ENCODE data around the gene TNRC18. TPM values are rescaled to one million over a fixed set of nuclear protein-coding genes. Genes with fewer than 3 reads are reported as not detected.
"Not testable (repeated sequence)": the region's sequence is repeated elsewhere in the genome, so short reads cannot be mapped to it uniquely, and the experiment has no call there.

TNRC18 gene
- total RNA-seq, 2 experiments from 2014 or later: 64.0 to 65.7 TPM

GRCh38 chr7:5312276-5313070 lies 111.2 kb downstream of the TNRC18 start:
- H3K4me3 Mint-ChIP-seq; DNase-seq; H3K27me3 Mint-ChIP-seq; H3K27ac Mint-ChIP-seq; H3K4me1 Mint-ChIP-seq; CTCF ChIA-PET; ATAC-seq; H3K9me3 Mint-ChIP-seq (ENCODE audit: low read depth): not testable (repeated sequence)
- peaks cover 24% of the 10 kb centered on the region for H3K36me3 Mint-ChIP-seq

GRCh38 chr7:5310822-5311405 lies 112.7 kb downstream of the TNRC18 start:
- CTCF ChIA-PET: no interaction called here
- Mint-ChIP-seq H3K4me1 (no peaks in the 10 kb centered on the region), H3K36me3 (peaks cover 17% of the 10 kb centered on the region), H3K27ac (no peak overlapping the region), H3K27me3 (no peaks in the 10 kb centered on the region), H3K4me3 (no peak overlapping the region), H3K9me3 (ENCODE audit: low read depth) (no peaks in the 10 kb centered on the region)
- ATAC-seq: no peak
- no peak for DNase-seq

- no peaks in the 10 kb centered on the region for H3K4me1 Mint-ChIP-seq
- H3K27me3 Mint-ChIP-seq: no peaks in the 10 kb centered on the region
- ATAC-seq (no peak), DNase-seq (no peak)
- no peaks in the 10 kb centered on the region for H3K9me3 Mint-ChIP-seq (ENCODE audit: low read depth)
- CTCF ChIA-PET: no interaction called here
- H3K4me3 Mint-ChIP-seq: no peak overlapping the region
- H3K27ac Mint-ChIP-seq: no peak overlapping the region
- H3K36me3 Mint-ChIP-seq: peaks cover 13% of the 10 kb centered on the region
These were observed 114.5 kb downstream of the TNRC18 start for GRCh38 chr7:5309146-5309545.

GRCh38 chr7:5307221-5308142 lies 116.2 kb downstream of the TNRC18 start:
- ATAC-seq; H3K4me1 Mint-ChIP-seq; H3K27me3 Mint-ChIP-seq; H3K27ac Mint-ChIP-seq; CTCF ChIA-PET; H3K9me3 Mint-ChIP-seq (ENCODE audit: low read depth); DNase-seq; H3K4me3 Mint-ChIP-seq: not testable (repeated sequence)
- H3K36me3 Mint-ChIP-seq: peaks cover 13% of the 10 kb centered on the region

GRCh38 chr7:5305050-5305449 lies 118.6 kb downstream of the TNRC18 start:
- H3K36me3 Mint-ChIP-seq; H3K4me3 Mint-ChIP-seq; H3K4me1 Mint-ChIP-seq; CTCF ChIA-PET; H3K27ac Mint-ChIP-seq; DNase-seq; ATAC-seq; H3K27me3 Mint-ChIP-seq; H3K9me3 Mint-ChIP-seq (ENCODE audit: low read depth): not testable (repeated sequence)

GRCh38 chr7:5303591-5304505 lies 119.8 kb downstream of the TNRC18 start:
- Mint-ChIP-seq H3K27me3 (no peaks in the 10 kb centered on the region), H3K9me3 (ENCODE audit: low read depth) (no peaks in the 10 kb centered on the region), H3K4me1 (no peaks in the 10 kb centered on the region), H3K36me3 (peaks cover 3% of the 10 kb centered on the region), H3K27ac (no peak overlapping the region), H3K4me3 (no peak overlapping the region)
- ATAC-seq (no peak), DNase-seq (no peak)
- CTCF ChIA-PET: no interaction called here

- DNase-seq (no peak), ATAC-seq (no peak)
- H3K36me3 Mint-ChIP-seq: no peaks in the 10 kb centered on the region
- no peak overlapping the region for H3K4me3 Mint-ChIP-seq
- H3K9me3 Mint-ChIP-seq (ENCODE audit: low read depth): no peaks in the 10 kb centered on the region
- H3K4me1 Mint-ChIP-seq: no peaks in the 10 kb centered on the region
- H3K27ac Mint-ChIP-seq: no peak overlapping the region
- CTCF ChIA-PET: no interaction called here
- H3K27me3 Mint-ChIP-seq: peaks cover 5% of the 10 kb centered on the region
These were observed 120.6 kb downstream of the TNRC18 start for GRCh38 chr7:5303061-5303460.

GRCh38 chr7:5302577-5302976 lies 121.1 kb downstream of the TNRC18 start:
- Mint-ChIP-seq H3K36me3 (no peaks in the 10 kb centered on the region), H3K27ac (no peak overlapping the region), H3K27me3 (peaks cover 6% of the 10 kb centered on the region), H3K4me3 (no peak overlapping the region), H3K9me3 (ENCODE audit: low read depth) (no peaks in the 10 kb centered on the region), H3K4me1 (no peaks in the 10 kb centered on the region)
- CTCF ChIA-PET: no interaction called here
- DNase-seq (no peak), ATAC-seq (no peak)

- Mint-ChIP-seq H3K9me3 (ENCODE audit: low read depth) (no peaks in the 10 kb centered on the region), H3K36me3 (no peaks in the 10 kb centered on the region), H3K27me3 (peaks cover 18% of the 10 kb centered on the region), H3K4me3 (no peak overlapping the region), H3K4me1 (peaks cover 9% of the 10 kb centered on the region), H3K27ac (no peak overlapping the region)
- ATAC-seq (no peak), DNase-seq (no peak)
- CTCF ChIA-PET: no interaction called here
These were observed 123.3 kb downstream of the TNRC18 start for GRCh38 chr7:5300366-5300765.

GRCh38 chr7:5296611-5297226 lies 126.9 kb downstream of the TNRC18 start:
- H3K9me3 Mint-ChIP-seq (ENCODE audit: low read depth): no peaks in the 10 kb centered on the region
- peak overlapping the region; percentile 76 for H3K4me3 Mint-ChIP-seq
- H3K27me3 Mint-ChIP-seq: peaks cover 22% of the 10 kb centered on the region
- H3K4me1 Mint-ChIP-seq: peaks cover 9% of the 10 kb centered on the region
- CTCF ChIA-PET: interaction anchor here (0.7 to 1.0 kb wide), 2 partner anchors 57 to 100 kb away, joined by 3 read pairs; no protein-coding TSS in a partner anchor
- peak overlapping the region; percentile 54 for H3K27ac Mint-ChIP-seq
- no peaks in the 10 kb centered on the region for H3K36me3 Mint-ChIP-seq
- DNase-seq: peak; percentile 81
- peak; percentile 93 for ATAC-seq

GRCh38 chr7:5296015-5296610 lies 127.5 kb downstream of the TNRC18 start:
- CTCF ChIA-PET: interaction anchor here (1.0 kb wide), 1 partner anchor 56 kb away, joined by 3 read pairs; no protein-coding TSS in a partner anchor

More at GRCh38 chr7:5296015-5296610, 127.5 kb downstream of the TNRC18 start:
- H3K27me3 Mint-ChIP-seq: peaks cover 22% of the 10 kb centered on the region
- no peaks in the 10 kb centered on the region for H3K36me3 Mint-ChIP-seq
- no peak overlapping the region for H3K4me3 Mint-ChIP-seq
- no peak overlapping the region for H3K27ac Mint-ChIP-seq
- H3K9me3 Mint-ChIP-seq (ENCODE audit: low read depth): no peaks in the 10 kb centered on the region
- ATAC-seq (no peak), DNase-seq (no peak)
- H3K4me1 Mint-ChIP-seq: peaks cover 9% of the 10 kb centered on the region

Measured in activated CD8-positive, alpha-beta memory T cell treated with anti-CD3 and anti-CD28 coated beads, Interleukin-2, amount 10 ng/mL, durations not matched to agents 7 days and 5 days (primary cell).